Measurements from ENCODE around the gene PRRC2A.
A peak's percentile ranks its signal among the peaks of the same experiment; 100 is the strongest.

PRRC2A gene

DNA sequence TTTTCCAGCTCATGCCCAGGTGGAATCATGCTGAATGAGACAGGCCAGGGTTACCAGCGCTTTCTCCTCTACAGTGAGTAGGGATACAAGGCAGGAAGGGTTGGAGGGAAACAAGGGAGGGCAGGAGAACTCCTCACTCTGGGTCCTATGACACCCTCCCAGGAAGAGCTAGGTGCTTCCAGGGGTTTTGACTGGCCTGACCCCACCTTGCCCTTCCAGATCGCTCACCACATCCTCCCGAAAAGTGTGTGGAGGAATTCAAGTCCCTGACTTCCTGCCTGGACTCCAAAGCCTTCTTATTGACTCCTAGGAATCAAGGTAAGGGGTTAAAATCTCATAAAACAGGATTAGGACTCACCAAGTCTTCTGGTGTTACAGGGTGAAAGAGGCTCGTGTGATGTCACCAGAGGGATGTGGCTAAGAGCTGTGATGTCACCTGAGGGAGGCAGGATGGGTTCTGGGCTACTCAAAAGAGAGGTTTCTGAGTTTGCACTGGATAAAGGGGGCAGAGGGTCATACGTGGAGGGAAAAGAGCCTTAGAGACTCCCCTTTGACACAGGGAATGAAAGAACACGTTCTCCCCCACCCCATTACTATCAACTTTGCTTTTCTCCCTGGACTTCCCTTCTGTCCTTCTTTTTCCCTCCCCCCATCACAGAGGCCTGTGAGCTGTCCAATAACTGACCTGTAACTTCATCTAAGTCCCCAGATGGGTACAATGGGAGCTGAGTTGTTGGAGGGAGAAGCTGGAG lies 37.1 kb downstream of the PRRC2A start:
- no peak overlapping the region for H3K27ac ChIP-seq
- TF ChIP-seq CTCF (conservative IDR thresholded peaks at IDR 0.05): no peak

- no peak for TF ChIP-seq CTCF (conservative IDR thresholded peaks at IDR 0.05)
- no peak overlapping the region; the same call in 1 of the 2 replicates for H3K27ac ChIP-seq
Observed at GRCh38 chr6:31658158-31658688, 37.7 kb downstream of the PRRC2A start.

DNA sequence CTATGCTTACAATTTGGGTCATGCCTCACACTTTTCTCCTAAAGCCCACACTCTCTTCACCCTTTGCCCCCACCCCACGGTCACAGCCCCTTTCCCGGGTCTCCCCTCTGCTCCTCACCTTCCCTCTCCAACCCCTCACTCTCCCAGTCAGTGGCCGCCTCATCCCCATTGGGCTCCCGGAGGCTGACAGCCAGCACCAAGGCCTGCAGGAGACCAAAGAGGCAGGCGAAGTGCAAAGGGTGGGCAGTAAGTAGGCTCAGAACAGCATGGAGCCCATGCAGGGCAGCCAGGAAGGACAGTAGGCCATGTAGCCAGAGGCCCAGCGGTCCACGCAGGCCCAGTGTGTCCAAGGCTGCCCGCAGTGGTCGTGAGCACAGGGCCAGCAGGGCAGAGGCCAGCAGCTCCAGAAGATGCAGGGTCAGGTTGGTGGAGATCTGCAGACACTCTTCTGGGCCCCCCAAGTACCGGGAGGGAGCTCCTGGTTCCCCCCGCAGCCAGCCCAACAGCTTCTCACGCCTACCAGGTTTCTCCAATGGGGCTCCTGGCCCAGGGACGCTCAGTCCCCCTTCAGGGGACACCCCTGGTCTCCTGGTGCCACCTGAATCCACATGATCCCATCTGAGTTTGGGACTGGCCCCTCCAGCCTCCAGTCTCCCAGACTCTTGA lies 38.6 kb downstream of the PRRC2A start:
- peak overlapping the region; percentile 78; the same call in 1 of the 2 replicates for H3K27ac ChIP-seq
- no peak for TF ChIP-seq CTCF (conservative IDR thresholded peaks at IDR 0.05)

DNA sequence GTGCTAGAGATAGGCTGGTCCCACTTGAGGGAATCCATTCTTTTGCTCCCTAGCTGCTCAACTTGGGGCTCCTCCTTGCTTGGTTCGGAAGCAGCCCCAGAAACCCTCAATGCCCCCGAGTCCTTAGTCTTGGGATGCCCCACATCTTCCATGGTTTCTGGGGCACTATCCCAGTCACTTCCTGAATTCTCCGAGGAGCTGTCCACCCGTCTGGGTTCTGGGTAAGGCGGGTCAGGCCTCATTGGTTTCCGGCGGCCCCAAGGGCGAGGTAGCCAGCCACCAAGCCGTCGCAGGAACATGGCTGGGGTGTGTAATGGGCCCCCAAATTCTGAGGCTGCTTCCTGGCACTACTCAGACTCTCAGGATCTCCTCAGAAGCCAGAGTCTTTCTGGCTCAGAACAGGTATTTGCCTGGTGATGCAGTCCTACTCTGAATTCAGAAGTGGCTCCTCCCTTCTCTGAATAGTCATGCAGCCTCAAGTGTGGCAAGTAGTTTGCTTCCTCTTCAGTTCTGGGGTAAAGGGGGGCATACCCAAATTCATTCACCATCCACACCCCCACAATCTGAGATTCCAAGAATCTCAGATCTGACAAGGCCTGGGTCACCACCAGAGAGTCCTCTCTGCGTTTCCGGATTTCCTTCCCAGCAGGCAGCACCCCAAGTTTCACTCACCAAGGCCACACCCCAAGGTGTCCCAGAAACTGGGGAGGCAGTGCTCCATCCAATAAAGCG lies 39.3 kb downstream of the PRRC2A start:
- TF ChIP-seq CTCF (conservative IDR thresholded peaks at IDR 0.05): no peak
- H3K27ac ChIP-seq: peak overlapping the region; percentile 78

DNA sequence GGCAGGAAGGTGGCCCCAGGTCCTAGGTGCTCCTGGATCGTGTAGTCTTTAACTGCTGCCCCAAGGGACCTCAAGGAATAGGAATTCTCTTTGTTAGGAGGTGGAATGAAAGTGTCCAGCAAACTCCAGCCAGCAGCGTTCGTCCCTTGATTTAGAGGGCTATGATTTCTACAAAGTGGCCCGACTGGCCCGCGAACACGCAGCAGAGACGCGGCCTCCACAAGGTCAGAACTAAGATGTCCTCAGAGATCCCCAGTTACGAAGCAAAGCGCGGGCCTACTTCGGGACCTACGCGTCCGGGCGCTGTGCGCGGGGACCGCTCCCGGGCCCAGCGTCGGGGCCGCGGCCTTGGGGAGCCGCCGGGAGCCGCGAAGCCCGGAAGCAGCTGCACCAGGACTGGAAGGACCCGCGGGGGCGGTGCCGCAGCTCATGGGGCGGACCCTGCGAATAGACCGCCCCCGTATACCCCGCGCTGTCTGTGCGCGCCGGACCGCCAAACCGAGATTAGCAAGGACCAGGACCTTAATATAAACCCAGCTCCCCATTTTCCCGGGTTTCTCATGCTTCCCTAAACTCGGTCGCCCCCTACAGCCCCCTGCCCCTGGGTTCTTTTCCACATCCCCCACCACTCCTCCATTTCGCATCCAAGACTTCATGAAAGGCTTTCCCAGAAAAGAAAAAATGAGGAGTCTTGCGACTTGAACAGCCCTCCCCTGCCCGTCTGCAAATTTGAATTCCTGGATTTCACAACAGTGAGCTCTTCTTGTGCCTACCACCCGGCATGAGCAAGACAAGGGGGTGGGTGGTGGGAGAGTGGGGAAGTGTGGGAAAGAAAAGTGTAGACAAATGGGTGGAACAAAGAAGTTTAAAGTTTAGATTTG lies 40.1 kb downstream of the PRRC2A start, which contains the start of gene C6orf47:
C6orf47 (minus strand) TSS at position 398 of the 881 bp plus-strand sequence. CDS start 831 bp downstream, outside the sequence.
- peak within 1 kb of the TSS; percentile 78 for H3K27ac ChIP-seq
- TF ChIP-seq CTCF (conservative IDR thresholded peaks at IDR 0.05): no peak

DNA sequence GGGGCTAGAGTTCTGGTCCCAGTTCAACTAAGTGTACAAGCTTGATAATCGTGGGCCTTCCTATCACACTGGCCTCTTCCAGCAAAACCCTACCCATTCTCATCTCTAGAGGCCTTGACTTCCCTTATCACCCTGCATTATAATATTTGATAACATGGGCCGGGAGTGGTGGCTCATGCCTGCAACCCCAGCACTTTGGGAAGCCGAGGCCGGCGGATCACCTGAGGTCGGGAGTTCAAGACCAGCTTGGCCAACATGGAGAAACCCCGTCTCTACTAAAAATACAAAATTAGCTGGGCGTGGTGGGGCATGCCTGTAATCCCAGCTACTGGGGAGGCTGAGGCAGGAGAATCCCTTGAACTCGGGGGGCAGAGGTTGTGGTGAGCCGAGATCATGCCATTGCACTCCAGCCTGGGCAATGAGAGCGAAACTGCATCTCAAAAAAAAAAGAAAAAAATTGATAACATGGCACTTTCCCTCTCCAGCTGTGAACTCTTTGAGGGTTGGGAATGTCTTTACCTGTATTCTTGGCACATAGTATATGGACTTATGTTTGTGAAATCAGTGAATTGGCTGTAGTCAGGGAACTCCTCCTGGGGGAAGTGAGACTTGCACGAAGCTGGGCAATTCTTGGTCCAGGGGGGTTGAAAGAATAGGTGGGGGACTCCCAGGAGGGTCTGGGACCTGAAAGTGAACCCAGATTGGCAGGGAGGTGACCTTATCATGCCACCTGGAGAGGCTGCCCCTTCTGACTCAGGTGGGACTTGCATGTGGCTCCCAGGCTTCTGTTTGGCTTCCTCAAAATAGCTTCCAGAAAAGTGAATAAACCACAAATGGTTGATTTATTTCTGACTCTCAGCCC lies 41.0 kb downstream of the PRRC2A start:
- no peak for TF ChIP-seq CTCF (conservative IDR thresholded peaks at IDR 0.05)

More for the DNA sequence above, 41.0 kb downstream of the PRRC2A start:
- peak overlapping the region; percentile 91 for H3K27ac ChIP-seq

All from VCaP (cell line).